Thyroid gland (tissue), 4 donors: ENCODE measurements around the gene EFCC1.

Source experiments
- CTCF ChIP-seq, 6 experiments: fragments of 200-600 bp in 3 of 6; fragments of 450-650 bp in 3 of 6; sonication (generic) in 3 of 6; IDR thresholded peaks; one replicate each; pipeline ENCODE4 v1.5.1; 2016 to 2019; ENCODE audit warnings: antibody characterized with exemption in 6 of 6, mild to moderate bottlenecking in 2 of 6, inconsistent platforms in 1 of 6, moderate library complexity in 1 of 6
- POLR2A ChIP-seq, 2 donors: fragments of 450-650 bp; IDR thresholded peaks; one replicate each; pipeline ENCODE4 v1.6.1; 2017; ENCODE audit warnings: antibody characterized with exemption in 2 of 2, mild to moderate bottlenecking in 2 of 2, moderate library complexity in 1 of 2

GRCh38 chr3:129016356-129016719 lies 15.2 kb downstream of the EFCC1 start:
- no peak for TF ChIP-seq CTCF (IDR thresholded peaks at IDR 0.05)
- TF ChIP-seq POLR2A (IDR thresholded peaks at IDR 0.05) = no peak
